Measurements from ENCODE around the gene FAM181A.

FAM181A gene

GRCh38 chr14:93892923-93893558, 34.1 kb upstream of the FAM181A start:
- DNase-seq: peak; percentile 94
- Mint-ChIP-seq H3K36me3 (ENCODE audit: low read depth) (no peaks in the 10 kb centered on the region), H3K27me3 (ENCODE audit: low read depth, poor library complexity) (peaks cover 18% of the 10 kb centered on the region), H3K4me1 (peaks cover 44% of the 10 kb centered on the region), H3K27ac (no peak overlapping the region), H3K9me3 (no peaks in the 10 kb centered on the region), H3K4me3 (no peak overlapping the region)
- peak; percentile 98 for TF ChIP-seq CTCF (IDR thresholded peaks at IDR 0.05)

- Mint-ChIP-seq H3K4me3 (no peak overlapping the region), H3K27me3 (ENCODE audit: low read depth, poor library complexity) (peaks cover 11% of the 10 kb centered on the region), H3K4me1 (peaks cover 44% of the 10 kb centered on the region), H3K9me3 (no peaks in the 10 kb centered on the region), H3K36me3 (ENCODE audit: low read depth) (no peaks in the 10 kb centered on the region), H3K27ac (no peak overlapping the region)
- no peak for DNase-seq
- TF ChIP-seq CTCF (IDR thresholded peaks at IDR 0.05): no peak
Observed at GRCh38 chr14:93893661-93894261, 33.4 kb upstream of the FAM181A start.

GRCh38 chr14:93895023-93895604, 32.0 kb upstream of the FAM181A start:
- H3K27me3 Mint-ChIP-seq (ENCODE audit: low read depth, poor library complexity): peaks cover 11% of the 10 kb centered on the region
- H3K36me3 Mint-ChIP-seq (ENCODE audit: low read depth): no peaks in the 10 kb centered on the region
- H3K4me3 Mint-ChIP-seq: no peak overlapping the region
- peak overlapping the region; percentile 82 for H3K27ac Mint-ChIP-seq
- H3K9me3 Mint-ChIP-seq: no peaks in the 10 kb centered on the region
- TF ChIP-seq CTCF (IDR thresholded peaks at IDR 0.05): no peak
- peaks cover 39% of the 10 kb centered on the region for H3K4me1 Mint-ChIP-seq
- no peak for DNase-seq

DNA sequence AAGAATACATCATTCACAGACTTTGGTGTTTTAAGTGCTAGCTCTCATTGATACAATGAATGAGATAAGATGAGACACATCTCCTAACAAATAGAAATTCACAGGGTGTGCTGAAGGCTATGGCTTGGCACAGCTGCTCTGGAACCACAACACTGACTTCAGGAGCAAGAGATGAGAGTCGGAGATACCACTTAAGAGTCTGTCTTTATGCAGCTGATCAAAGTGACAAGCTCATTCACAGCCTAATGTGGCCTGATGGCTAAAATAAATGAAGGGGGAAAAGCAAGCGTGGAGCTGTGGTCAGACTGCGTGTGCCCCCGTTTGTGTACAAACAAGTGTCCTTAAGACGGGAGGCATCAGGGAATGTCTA, 29.7 kb upstream of the FAM181A start:
- no peaks in the 10 kb centered on the region for H3K36me3 Mint-ChIP-seq (ENCODE audit: low read depth)
- H3K27ac Mint-ChIP-seq: no peak overlapping the region
- peaks cover 36% of the 10 kb centered on the region for H3K4me1 Mint-ChIP-seq
- H3K27me3 Mint-ChIP-seq (ENCODE audit: low read depth, poor library complexity): peaks cover 9% of the 10 kb centered on the region
- no peak for DNase-seq
- H3K4me3 Mint-ChIP-seq: no peak overlapping the region
- no peaks in the 10 kb centered on the region for H3K9me3 Mint-ChIP-seq
- no peak for TF ChIP-seq CTCF (IDR thresholded peaks at IDR 0.05)

- no peak overlapping the region for H3K4me3 Mint-ChIP-seq
- H3K9me3 Mint-ChIP-seq: no peaks in the 10 kb centered on the region
- H3K4me1 Mint-ChIP-seq: peaks cover 41% of the 10 kb centered on the region
- no peak for DNase-seq
- peaks cover 9% of the 10 kb centered on the region for H3K27me3 Mint-ChIP-seq (ENCODE audit: low read depth, poor library complexity)
- no peak for TF ChIP-seq CTCF (IDR thresholded peaks at IDR 0.05)
- H3K36me3 Mint-ChIP-seq (ENCODE audit: low read depth): no peaks in the 10 kb centered on the region
- no peak overlapping the region for H3K27ac Mint-ChIP-seq
Observed at GRCh38 chr14:93898081-93898611, 29.0 kb upstream of the FAM181A start.
